Mononuclear cell (primary cell): ENCODE results near the gene GPR158. TPM values are rescaled to one million over a fixed set of nuclear protein-coding genes. Genes with fewer than 3 reads are reported as not detected.

Experiments
- H3K27me3 ChIP-seq: 2 replicates; pipeline ENCODE4 v1.6.0; 2011; ENCODE audit warnings: low read length, control low read depth; ENCODE audit not compliant: insufficient read depth
- H3K4me1 ChIP-seq: 2 replicates; pipeline ENCODE4 v1.5.1; 2011; ENCODE audit warnings: mild to moderate bottlenecking, low read length, control low read depth; ENCODE audit not compliant: insufficient read depth
- H3K4me3 ChIP-seq: 2 replicates; pipeline ENCODE4 v1.5.1; 2011; ENCODE audit warnings: mild to moderate bottlenecking, low read length, moderate library complexity
- H3K9me3 ChIP-seq: 2 replicates; pipeline ENCODE4 v1.5.1; 2011; ENCODE audit warnings: low read depth, mild to moderate bottlenecking, control low read depth, low read length
- total RNA-seq: library from RNA; depleted of rRNA; stranded (reverse); fragments of >200 nt; gene quantifications from one replicate; pipeline ENCODE4 v1.2.3, GENCODE V29; 2012

GPR158 gene
- total RNA-seq, 1 donor, result under 0.01 TPM

DNA sequence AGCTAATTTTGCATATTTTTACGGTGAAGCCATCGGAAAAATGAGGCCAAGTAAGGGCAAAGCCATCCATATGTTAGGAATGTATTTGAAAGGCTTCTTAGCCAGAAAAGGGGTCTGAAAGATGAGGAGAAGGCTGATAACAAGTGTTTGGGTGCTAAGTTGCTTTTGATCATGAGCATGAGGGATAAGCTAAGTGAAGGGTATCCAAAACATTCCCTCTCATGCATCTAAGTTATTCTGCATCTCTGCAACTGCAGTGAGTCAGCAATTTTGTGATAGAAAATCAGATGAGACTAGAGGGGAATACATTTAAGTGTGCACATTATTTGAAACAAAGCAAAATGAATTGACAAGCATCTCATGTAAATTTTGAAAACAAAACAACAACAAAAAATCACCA is 282.8 kb downstream of the GPR158 start:
- Histone ChIP-seq H3K9me3 (peaks cover 9% of the 10 kb centered on the region), H3K27me3 (no peaks in the 10 kb centered on the region)

DNA sequence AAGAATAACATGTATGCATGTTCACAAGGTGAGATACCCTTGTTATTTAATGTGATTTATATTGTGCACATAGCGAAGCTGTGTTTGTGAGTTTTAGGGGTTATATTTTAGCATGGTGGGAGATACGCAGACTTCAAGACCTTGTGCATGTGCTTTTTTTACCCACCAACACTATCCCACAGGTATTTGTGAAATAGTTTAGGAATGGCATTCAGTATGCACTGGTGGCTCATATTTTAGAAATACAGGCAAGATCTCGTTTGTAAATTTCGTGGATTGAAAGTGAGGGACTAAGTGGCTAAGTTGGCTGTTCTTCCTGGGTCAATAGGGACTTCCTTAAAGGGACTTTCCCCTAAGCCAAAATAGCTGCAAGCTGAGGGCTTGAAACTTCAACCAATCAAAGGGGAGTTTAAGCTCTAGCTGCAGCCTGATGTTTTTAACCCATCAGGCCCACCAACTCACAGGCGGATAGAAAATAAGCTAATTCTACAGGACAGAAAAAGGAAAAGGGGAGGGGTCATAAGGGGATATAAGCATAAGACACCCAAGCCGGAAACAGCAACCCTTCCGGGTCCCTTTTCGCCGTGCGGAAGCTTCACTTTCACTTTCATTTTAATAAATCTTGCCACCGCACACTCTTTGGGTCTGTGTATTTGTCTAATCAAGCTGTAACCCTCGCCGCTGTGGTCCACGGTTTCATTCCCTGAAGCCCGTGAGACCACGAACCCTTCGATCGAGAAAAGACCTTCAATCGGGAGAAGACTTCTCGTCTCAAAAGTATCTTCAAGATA is 291.0 kb downstream of the GPR158 start:
- Histone ChIP-seq H3K9me3 (no peaks in the 10 kb centered on the region), H3K27me3 (no peaks in the 10 kb centered on the region), H3K4me3 (no peak overlapping the region), H3K4me1 (no peaks in the 10 kb centered on the region)

More for the DNA sequence above, 282.8 kb downstream of the GPR158 start:
- no peaks in the 10 kb centered on the region for H3K4me1 ChIP-seq
- no peak overlapping the region for H3K4me3 ChIP-seq

DNA sequence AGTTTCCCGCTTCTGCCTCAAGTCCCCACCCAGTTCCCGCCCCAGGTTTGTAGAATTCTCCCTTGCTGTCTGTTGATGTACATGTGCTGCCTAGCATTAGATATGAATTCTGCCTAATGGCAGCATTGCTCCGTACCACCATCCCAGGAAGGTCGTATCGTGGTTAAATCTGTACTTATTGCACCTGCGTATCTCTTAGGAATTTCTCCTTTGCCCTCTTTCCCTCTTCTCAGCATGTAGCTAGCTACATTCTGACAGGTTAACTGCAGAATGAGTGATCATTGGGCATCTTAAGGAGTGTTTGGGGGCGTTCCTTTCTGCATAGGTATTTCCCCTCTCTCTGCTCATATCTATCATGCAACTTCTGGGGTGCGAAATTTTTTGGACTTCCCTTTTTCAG is 293.1 kb downstream of the GPR158 start:
- Histone ChIP-seq H3K27me3 (no peaks in the 10 kb centered on the region), H3K4me3 (no peak overlapping the region), H3K4me1 (no peaks in the 10 kb centered on the region), H3K9me3 (no peaks in the 10 kb centered on the region)

DNA sequence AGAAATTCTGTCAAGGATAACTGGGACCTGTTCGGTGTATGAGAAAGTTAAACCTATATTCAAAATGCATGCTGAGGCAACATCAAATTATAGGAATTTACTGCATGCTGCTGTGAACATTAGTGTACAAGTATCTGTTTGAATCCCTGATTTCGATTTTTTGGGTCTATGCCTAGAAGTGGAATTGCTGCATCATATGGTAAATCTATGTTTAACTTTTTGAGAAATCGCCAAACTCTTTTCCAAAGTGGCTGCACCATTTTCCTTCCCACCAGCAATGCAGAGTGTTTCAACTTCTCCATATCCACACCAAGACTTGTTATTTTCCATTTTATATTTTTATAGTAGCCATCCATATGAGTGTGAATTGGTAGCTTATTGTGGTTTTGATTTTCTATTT is 306.7 kb downstream of the GPR158 start:
- H3K9me3 ChIP-seq, result peaks cover 9% of the 10 kb centered on the region
- no peaks in the 10 kb centered on the region for H3K4me1 ChIP-seq
- no peaks in the 10 kb centered on the region for H3K27me3 ChIP-seq
- H3K4me3 ChIP-seq, result no peak overlapping the region

DNA sequence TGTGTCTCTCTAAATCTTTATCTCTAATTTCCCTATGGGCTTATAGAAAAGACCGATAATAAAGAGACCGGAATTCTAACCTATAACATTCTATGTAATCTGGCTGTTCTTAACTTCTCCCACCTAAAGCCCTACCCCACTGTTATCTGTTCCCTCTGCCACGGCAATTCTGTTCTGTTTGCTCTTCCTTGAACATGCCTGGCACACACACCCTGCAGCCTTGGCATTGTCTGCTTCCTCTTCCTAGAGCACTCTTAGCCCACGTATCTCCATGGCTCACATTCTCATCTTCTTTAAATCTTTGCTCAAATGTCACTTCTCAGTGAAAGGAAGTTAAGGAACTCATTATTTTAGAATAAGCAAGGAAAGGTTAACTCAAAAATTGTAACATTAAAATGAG is 309.2 kb downstream of the GPR158 start:
- Histone ChIP-seq H3K27me3 (no peaks in the 10 kb centered on the region), H3K9me3 (peaks cover 9% of the 10 kb centered on the region), H3K4me3 (no peak overlapping the region), H3K4me1 (no peaks in the 10 kb centered on the region)

DNA sequence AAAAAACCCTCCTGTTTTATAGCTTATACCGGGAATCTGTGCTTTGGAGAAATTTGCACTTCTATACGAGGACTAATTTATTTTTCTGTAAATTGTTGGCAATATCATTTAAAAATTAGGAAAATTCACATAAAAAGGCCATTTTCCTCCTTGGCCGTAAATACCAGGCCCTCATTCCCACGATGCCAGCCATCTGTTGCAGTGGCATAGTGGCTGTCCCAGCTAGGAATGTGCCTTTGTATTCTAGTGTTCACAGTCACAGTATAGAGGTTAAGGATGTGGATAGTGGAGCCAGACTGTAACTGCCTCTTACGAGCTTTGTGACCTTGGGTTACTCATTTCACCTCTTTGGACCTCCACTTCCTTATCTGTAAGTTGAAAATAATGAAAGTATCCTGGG is 312.5 kb downstream of the GPR158 start:
- Histone ChIP-seq H3K4me1 (no peaks in the 10 kb centered on the region), H3K4me3 (no peak overlapping the region), H3K9me3 (peaks cover 9% of the 10 kb centered on the region), H3K27me3 (no peaks in the 10 kb centered on the region)

DNA sequence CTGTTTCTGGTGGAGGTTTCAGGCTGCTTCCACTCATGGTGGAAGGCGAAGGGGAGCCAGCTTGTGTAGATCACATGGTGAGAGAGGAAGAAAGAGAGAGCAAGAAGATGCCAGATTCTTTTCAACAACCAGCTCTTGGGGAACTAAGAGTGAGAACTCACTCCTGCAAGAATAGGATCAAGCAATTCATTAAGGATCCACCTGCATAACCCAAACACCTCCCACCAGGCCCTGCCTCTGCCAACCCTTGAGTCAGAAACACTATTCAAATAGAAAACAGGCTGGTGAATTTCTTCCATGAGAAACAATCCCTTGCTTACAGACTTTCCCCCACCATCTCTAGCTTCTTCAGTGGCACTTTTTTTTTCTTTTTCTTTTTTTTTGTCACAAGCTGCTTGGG is 317.2 kb downstream of the GPR158 start:
- H3K4me1 ChIP-seq, result no peaks in the 10 kb centered on the region
- H3K27me3 ChIP-seq, result no peaks in the 10 kb centered on the region
- H3K4me3 ChIP-seq, result no peak overlapping the region
- H3K9me3 ChIP-seq, result no peaks in the 10 kb centered on the region

DNA sequence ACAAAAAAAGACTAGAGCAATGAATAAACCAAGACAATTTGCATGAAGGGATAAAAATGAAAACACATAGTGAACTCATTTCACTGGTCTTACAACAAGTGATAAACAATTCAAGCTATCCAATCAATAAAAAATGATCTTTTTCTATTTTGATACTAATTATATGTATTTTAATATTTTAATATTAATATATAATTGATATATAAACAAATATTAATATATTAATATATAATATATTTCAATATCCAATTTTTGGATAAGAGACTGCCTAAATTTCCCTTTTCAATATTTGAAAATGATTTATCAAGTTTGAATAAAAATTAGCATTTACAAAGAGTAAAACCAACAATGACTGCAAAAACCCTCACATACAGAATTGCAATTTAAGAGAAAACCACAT is 317.9 kb downstream of the GPR158 start:
- H3K9me3 ChIP-seq, result no peaks in the 10 kb centered on the region
- no peaks in the 10 kb centered on the region for H3K27me3 ChIP-seq
- H3K4me1 ChIP-seq, result no peaks in the 10 kb centered on the region
- H3K4me3 ChIP-seq, result no peak overlapping the region

DNA sequence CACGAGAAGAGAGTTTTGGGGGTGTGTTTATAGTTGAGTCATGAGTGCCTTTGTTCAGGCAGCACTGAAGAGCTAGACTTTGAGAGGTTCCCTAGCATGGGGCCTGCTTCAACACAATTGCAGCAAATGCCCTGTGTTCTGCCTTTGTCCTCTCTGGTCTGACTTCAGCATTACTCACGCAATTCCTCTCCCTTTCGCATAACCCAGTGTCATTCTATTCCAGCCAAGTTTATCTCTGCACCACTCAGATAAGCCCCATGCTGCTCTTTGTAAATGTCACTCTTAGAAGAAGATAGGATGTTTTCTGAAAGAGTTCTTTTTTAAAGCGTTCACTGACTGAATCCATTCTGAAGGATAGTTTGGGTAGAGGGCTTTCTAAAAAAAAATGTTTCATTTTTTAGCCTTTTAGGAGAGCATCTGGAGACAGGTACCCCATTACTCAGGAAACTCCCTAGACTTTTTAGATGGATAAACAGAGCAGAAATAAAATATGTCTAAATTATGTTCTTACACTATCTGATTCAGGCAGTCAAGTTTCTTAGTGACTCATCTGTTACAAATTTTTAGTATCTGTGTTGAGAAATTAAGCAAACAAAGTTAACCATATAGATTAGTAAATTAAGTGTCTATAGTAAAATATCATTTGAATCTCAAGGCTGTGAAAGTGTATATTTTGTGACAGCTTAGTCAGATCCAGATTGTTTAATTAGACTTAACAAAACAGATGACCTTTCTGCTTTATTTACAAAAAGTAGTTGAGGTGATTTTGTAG is 318.5 kb downstream of the GPR158 start:
- Histone ChIP-seq H3K9me3 (no peaks in the 10 kb centered on the region), H3K4me1 (no peaks in the 10 kb centered on the region), H3K4me3 (no peak overlapping the region), H3K27me3 (no peaks in the 10 kb centered on the region)

DNA sequence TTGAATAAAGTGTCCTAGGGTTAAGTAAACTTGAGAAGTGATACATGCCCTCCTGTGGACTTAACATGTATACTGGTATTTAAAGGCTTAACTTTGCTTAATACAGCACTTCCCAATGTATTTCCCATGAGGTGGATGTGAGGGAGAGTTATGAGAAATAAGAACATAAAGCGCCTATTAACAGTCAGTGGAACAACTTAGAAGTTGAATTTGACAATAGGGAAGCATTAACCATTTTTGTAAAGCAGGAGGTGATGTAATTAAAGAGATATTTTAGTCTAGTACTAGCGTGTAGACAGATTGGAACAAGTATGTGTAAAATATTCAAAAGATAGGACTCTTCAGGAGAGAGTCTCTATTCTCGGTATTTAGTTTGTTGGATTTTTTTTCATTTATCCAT is 322.4 kb downstream of the GPR158 start:
- Histone ChIP-seq H3K27me3 (no peaks in the 10 kb centered on the region), H3K4me3 (no peak overlapping the region), H3K9me3 (no peaks in the 10 kb centered on the region), H3K4me1 (no peaks in the 10 kb centered on the region)

DNA sequence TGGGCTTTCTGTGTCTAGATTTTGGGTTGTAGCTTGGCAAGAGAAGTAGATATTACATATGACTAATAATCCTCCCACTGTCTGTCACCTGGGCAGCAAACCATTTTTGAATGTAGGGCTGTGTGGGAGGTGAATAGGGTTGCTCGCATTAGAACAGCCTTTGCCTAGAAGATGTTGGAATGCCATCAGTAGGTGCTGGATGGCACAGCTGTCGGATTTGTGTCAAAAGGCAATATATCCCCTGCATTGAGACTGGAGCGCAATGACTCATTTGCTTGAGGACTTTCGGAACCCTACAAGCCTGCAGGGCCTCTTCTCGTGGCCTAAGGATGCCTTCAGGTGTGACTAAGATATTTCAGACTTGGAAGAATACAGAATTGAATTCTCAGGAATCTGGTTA is 323.8 kb downstream of the GPR158 start:
- H3K4me3 ChIP-seq, result no peak overlapping the region
- no peaks in the 10 kb centered on the region for H3K9me3 ChIP-seq
- H3K4me1 ChIP-seq, result no peaks in the 10 kb centered on the region
- H3K27me3 ChIP-seq, result no peaks in the 10 kb centered on the region

DNA sequence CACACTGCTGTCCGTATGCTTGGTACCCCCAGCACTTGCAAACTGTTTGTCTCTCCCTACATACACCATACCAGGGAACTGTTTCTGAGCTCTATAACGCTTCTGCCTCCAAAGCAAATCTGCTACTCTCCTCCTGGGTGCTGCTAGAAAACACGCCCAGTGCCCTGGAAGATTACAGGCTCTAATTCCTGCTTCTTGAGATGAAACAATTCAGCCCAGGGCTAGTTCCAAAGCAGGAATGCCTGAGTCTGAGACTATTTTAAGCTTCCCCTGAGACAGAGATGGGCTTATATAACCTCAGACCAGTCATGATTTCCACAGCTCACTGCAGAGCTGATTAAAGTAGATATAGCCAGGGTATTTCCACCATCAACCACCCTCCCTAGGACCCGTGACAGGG is 327.1 kb downstream of the GPR158 start:
- Histone ChIP-seq H3K9me3 (no peaks in the 10 kb centered on the region), H3K27me3 (no peaks in the 10 kb centered on the region), H3K4me1 (no peaks in the 10 kb centered on the region), H3K4me3 (no peak overlapping the region)

DNA sequence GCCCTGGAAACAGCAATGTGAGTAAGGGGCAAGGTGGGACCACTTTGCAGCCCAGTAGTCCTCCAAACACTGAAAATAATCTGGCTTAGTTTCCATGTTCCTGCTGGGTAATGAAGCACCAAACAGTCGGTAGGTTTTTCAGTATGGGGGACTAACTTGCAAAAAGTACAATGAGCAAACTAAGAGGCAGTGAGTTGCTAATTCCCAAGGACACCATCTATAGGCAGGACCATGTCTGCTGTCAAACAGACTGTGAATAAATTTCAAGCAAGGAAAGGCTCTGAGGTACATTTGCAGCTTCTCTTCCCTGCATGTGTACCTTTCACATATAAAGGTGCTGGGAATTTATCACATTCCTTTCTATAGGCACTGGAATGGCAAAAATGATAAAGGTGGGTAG is 327.7 kb downstream of the GPR158 start:
- Histone ChIP-seq H3K4me3 (no peak overlapping the region), H3K9me3 (no peaks in the 10 kb centered on the region), H3K4me1 (no peaks in the 10 kb centered on the region), H3K27me3 (no peaks in the 10 kb centered on the region)

DNA sequence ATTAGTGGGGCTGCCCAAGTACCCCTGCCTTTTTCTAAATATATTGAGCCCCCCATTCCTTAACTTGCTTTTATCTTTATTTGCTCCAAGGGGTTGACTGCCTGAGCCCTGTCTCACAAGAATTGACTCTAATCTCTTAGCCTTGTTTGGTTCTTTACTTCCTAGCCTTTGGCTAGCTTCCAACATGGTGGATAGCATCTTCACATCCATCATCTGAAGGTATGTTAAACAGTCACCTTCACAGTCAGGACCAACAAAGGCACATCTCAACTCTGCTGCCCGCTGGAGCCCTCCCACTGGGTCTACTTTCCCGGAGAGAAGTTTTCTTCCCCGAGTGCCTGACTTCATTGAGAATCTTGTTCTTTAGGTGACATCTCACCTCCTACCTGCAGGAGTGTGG is 329.5 kb downstream of the GPR158 start:
- Histone ChIP-seq H3K4me3 (no peak overlapping the region), H3K4me1 (no peaks in the 10 kb centered on the region), H3K9me3 (no peaks in the 10 kb centered on the region), H3K27me3 (no peaks in the 10 kb centered on the region)

DNA sequence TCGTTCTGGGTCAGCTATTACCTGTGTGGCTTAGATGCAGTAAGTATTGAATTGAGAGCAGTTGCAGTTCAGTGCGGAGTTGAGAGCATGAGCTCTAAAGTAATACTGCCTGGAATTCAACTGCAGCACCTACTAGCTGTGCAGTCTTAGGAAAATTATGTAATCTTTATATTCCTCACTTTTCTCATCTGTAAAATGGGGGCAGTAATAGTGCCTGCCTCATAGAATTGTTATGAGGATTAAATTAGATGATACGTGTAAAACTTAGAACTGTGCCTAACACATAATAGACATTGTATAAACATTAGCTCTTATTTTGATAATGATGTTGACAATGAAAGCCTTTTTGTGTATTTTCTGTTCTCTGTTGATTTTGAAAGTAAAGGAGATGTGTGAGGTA is 330.0 kb downstream of the GPR158 start:
- Histone ChIP-seq H3K4me1 (no peaks in the 10 kb centered on the region), H3K27me3 (no peaks in the 10 kb centered on the region), H3K4me3 (no peak overlapping the region), H3K9me3 (no peaks in the 10 kb centered on the region)

DNA sequence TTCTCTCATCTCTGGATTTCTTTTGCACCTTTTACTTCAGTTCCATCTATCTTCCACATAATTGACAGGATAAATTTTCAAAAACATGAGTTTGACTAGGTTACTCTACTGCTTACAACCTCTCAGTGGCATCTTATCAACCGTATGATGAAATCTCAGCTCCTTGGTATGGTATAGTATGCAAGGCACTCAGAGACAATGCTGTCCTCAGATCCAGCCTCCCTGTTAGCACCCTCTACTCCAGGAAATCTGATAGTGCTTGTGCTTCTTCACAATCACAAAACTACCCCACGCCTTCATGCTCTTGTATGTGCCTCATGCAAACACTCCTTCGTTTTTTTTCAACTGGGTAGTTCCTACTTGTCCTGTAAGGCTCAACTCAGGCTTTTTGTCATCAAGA is 330.7 kb downstream of the GPR158 start:
- no peaks in the 10 kb centered on the region for H3K4me1 ChIP-seq
- H3K4me3 ChIP-seq, result no peak overlapping the region
- no peaks in the 10 kb centered on the region for H3K27me3 ChIP-seq
- H3K9me3 ChIP-seq, result no peaks in the 10 kb centered on the region
